Spleen (tissue), 3 donors: ENCODE data around the gene CRNN.

Experiments
- POLR2A ChIP-seq, 3 donors: fragments of 450-650 bp; IDR thresholded peaks; one replicate each; pipeline ENCODE4 v1.5.1; 2017; ENCODE audit warnings: antibody characterized with exemption in 3 of 3, mild to moderate bottlenecking in 1 of 3
- POLR2AphosphoS5 ChIP-seq, 3 donors: sonication (generic); formaldehyde crosslinking; IDR thresholded peaks; one replicate each; pipeline ENCODE4 v1.5.1; 2017; ENCODE audit warnings: antibody characterized with exemption in 3 of 3

- no peak for TF ChIP-seq POLR2A (IDR thresholded peaks at IDR 0.05)
- no peak for TF ChIP-seq POLR2AphosphoS5 (IDR thresholded peaks at IDR 0.05)
Measured at GRCh38 chr1:152372672-152373071, 41.4 kb downstream of the CRNN start.
